CD14-positive monocyte (primary cell): Measurements from ENCODE around the gene SEMA3A. TPM values are rescaled to one million over a fixed set of nuclear protein-coding genes. Genes with fewer than 3 reads are reported as not detected.

Experiments
- DNase-seq, 3 donors: peaks; one replicate each; pipeline ENCODE4 v3.0.0-alpha.2; 2011 to 2022
- H2AFZ ChIP-seq: 2 replicates; pipeline ENCODE4 v1.6.0; 2012; ENCODE audit warnings: mild to moderate bottlenecking, low read depth, low read length, inconsistent platforms; ENCODE audit not compliant: insufficient read depth, poor library complexity, severe bottlenecking
- H3K27ac ChIP-seq, 2 donors: 1 replicate in 1 of 2; 2 replicates in 1 of 2; pipeline ENCODE4 v1.5.1; 2012 to 2013; ENCODE audit warnings: low read length in 2 of 2, control low read depth in 1 of 2, inconsistent platforms in 1 of 2, low read depth in 1 of 2, mild to moderate bottlenecking in 1 of 2
- H3K27me3 ChIP-seq, 2 donors: one replicate each; pipeline versions ENCODE4 v1.6.0 to v1.6.1; 2011 to 2013; ENCODE audit warnings: low read length in 2 of 2; ENCODE audit not compliant: control insufficient read depth in 2 of 2, insufficient read depth in 2 of 2
- H3K36me3 ChIP-seq, 2 donors: replicated peaks in 1 of 2; 1 replicate in 1 of 2; 2 replicates in 1 of 2; pipeline versions ENCODE4 v1.5.1 to v1.6.1; 2012 to 2013; ENCODE audit warnings: low read length in 2 of 2, control low read depth in 1 of 2, inconsistent platforms in 1 of 2, mild to moderate bottlenecking in 1 of 2; ENCODE audit not compliant: insufficient read depth in 2 of 2, control insufficient read depth in 1 of 2
- H3K4me1 ChIP-seq, 2 donors: 1 replicate in 1 of 2; 2 replicates in 1 of 2; pipeline versions ENCODE4 v1.5.1 to v1.6.1; 2012 to 2013; ENCODE audit warnings: low read length in 2 of 2, control low read depth in 1 of 2, inconsistent platforms in 1 of 2, mild to moderate bottlenecking in 1 of 2, moderate library complexity in 1 of 2; ENCODE audit not compliant: insufficient read depth in 2 of 2, control insufficient read depth in 1 of 2
- H3K4me2 ChIP-seq: replicated peaks from 2 replicates; pipeline ENCODE3; 2012; ENCODE audit warnings: low read length, moderate library complexity, mild to moderate bottlenecking; ENCODE audit not compliant: poor library complexity, severe bottlenecking; ENCODE audit errors: extremely low read depth
- H3K4me3 ChIP-seq, 3 experiments: fragments of 200-600 bp in 1 of 3; sonication (generic) in 1 of 3; replicated peaks in 1 of 3; 1 replicate in 2 of 3; 2 replicates in 1 of 3; pipeline ENCODE4 v1.5.1; 2011 to 2013; ENCODE audit warnings: low read length in 3 of 3, mild to moderate bottlenecking in 3 of 3, control low read depth in 2 of 3, low read depth in 2 of 3, inconsistent platforms in 1 of 3, moderate library complexity in 1 of 3
- H3K79me2 ChIP-seq: 2 replicates; pipeline ENCODE4 v1.6.0; 2012; ENCODE audit warnings: mild to moderate bottlenecking, control low read depth, inconsistent platforms, low read length, moderate library complexity; ENCODE audit not compliant: insufficient read depth
- H3K9ac ChIP-seq: 2 replicates; pipeline ENCODE4 v1.6.0; 2017; ENCODE audit warnings: low read length, mild to moderate bottlenecking; ENCODE audit not compliant: insufficient read depth, poor library complexity, severe bottlenecking
- H3K9me3 ChIP-seq, 2 donors: replicated peaks in 1 of 2; 1 replicate in 1 of 2; 2 replicates in 1 of 2; pipeline versions ENCODE4 v1.5.1 to v1.6.1; 2012 to 2013; ENCODE audit warnings: low read length in 2 of 2, control low read depth in 1 of 2; ENCODE audit not compliant: control insufficient read depth in 1 of 2, insufficient read depth in 1 of 2
- H4K20me1 ChIP-seq: 2 replicates; pipeline ENCODE4 v1.6.0; 2012; ENCODE audit warnings: mild to moderate bottlenecking, low read length, control low read depth, moderate library complexity; ENCODE audit not compliant: insufficient read depth
- H3K27ac Mint-ChIP-seq, 7 donors: one replicate each; pipeline ENCODE4 v1.8.0; 2020; ENCODE audit warnings: mild to moderate bottlenecking in 7 of 7, mixed read lengths in 7 of 7, moderate library complexity in 6 of 7, inconsistent platforms in 2 of 7
- H3K27me3 Mint-ChIP-seq, 3 donors: one replicate each; pipeline ENCODE4 v1.8.0; 2021 to 2022; ENCODE audit warnings: low read depth in 3 of 3, mild to moderate bottlenecking in 3 of 3, mixed read lengths in 3 of 3, moderate library complexity in 3 of 3, inconsistent platforms in 1 of 3
- H3K36me3 Mint-ChIP-seq, 2 donors: one replicate each; pipeline ENCODE4 v1.8.0; 2020; ENCODE audit warnings: mixed read lengths in 2 of 2, inconsistent platforms in 1 of 2, mild to moderate bottlenecking in 1 of 2
- H3K4me1 Mint-ChIP-seq: one replicate; pipeline ENCODE4 v1.8.0; 2020; ENCODE audit warnings: mild to moderate bottlenecking, mixed read lengths
- H3K4me3 Mint-ChIP-seq, 2 donors: one replicate each; pipeline ENCODE4 v1.8.0; 2020; ENCODE audit warnings: mild to moderate bottlenecking in 2 of 2, mixed read lengths in 2 of 2, moderate library complexity in 1 of 2
- H3K9me3 Mint-ChIP-seq, 7 donors: one replicate each; pipeline ENCODE4 v1.8.0; 2020 to 2022; ENCODE audit warnings: mixed read lengths in 7 of 7, mild to moderate bottlenecking in 6 of 7, moderate library complexity in 6 of 7, inconsistent platforms in 2 of 7
- WGBS: methylation state at CpG from one replicate; pipeline ENCODE4 v1.1.5; 2013; ENCODE audit warnings: missing lambda C conversion rate; ENCODE audit not compliant: insufficient coverage; 5-methylcytosine and 5-hydroxymethylcytosine counted together
- intact Hi-C, 2 donors: fragments of 100-400 bp; cut with micrococcal nuclease; formaldehyde crosslinking; loops; one replicate each; pipeline versions ENCODE4 v1.15.0 to v1.15.1; 2023
- polyA plus RNA-seq, 3 donors: library from polyadenylated mRNA; depleted of rRNA in 1 of 3; unstranded in 2 of 3; stranded (reverse) in 1 of 3; fragments of 300-500 nt in 2 of 3; fragments of >200 nt in 1 of 3; fragmentation: Illumina TruSeq in 2 of 3; gene quantifications; 1 replicate in 2 of 3; 2 replicates in 1 of 3; pipeline ENCODE4 v1.2.3, GENCODE V29; 2012 to 2021
- TF ChIP-seq, protein P1 (sequence below): fragments of 200-600 bp; IDR thresholded peaks from one replicate; pipeline ENCODE4 v1.8.0; 2022; ENCODE audit warnings: antibody characterized with exemption, mild to moderate bottlenecking

The SEMA3A gene
- polyA plus RNA-seq, 3 donors, result 0.03 TPM; not detected in 2

DNA sequence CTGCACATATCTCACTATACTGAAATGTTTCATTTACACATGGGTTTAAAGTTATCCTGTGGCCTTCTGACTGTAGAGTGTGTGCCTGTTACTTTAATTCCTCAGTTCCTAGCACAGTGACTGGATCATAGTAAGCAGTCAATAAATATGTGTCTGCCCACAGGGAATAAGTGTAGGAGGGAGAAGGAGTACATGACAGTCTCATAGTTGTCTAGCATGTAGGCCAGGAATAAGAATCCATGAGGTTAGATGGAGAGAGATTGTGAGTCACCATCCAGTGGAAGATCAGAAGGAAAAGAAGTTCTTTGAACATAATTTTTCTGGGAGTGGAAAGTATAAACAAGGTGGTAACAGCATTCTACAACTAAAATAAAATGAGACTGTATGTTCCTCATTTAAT is 36.6 kb upstream of the SEMA3A start:
- peaks cover 12% of the 10 kb centered on the region for H3K4me1 Mint-ChIP-seq
- H3K27ac ChIP-seq, result no peak overlapping the region
- H3K4me1 ChIP-seq, result peaks cover 5 to 7% of the 10 kb centered on the region in 2 donors
- H3K79me2 ChIP-seq, result no peaks in the 10 kb centered on the region
- H3K9ac ChIP-seq, result no peak overlapping the region
- H3K27ac Mint-ChIP-seq, result no peak overlapping the region
- no peak overlapping the region for H3K4me3 ChIP-seq
- H3K36me3 Mint-ChIP-seq, result no peaks in the 10 kb centered on the region
- H3K9me3 ChIP-seq, result no peaks in the 10 kb centered on the region
- H3K27me3 Mint-ChIP-seq, result peaks cover 0 to 2% (median 0%) of the 10 kb centered on the region in 3 donors
- no peaks in the 10 kb centered on the region for H3K27me3 ChIP-seq
- no peak for DNase-seq
- no peak overlapping the region for H3K4me2 ChIP-seq
- intact Hi-C loops, result no loop called here
- H3K4me3 Mint-ChIP-seq, result no peak overlapping the region
- peak overlapping the region; percentile 33 for H2AFZ ChIP-seq
- no peaks in the 10 kb centered on the region for H3K36me3 ChIP-seq
- H4K20me1 ChIP-seq, result no peaks in the 10 kb centered on the region
- TF ChIP-seq, protein P1, sequence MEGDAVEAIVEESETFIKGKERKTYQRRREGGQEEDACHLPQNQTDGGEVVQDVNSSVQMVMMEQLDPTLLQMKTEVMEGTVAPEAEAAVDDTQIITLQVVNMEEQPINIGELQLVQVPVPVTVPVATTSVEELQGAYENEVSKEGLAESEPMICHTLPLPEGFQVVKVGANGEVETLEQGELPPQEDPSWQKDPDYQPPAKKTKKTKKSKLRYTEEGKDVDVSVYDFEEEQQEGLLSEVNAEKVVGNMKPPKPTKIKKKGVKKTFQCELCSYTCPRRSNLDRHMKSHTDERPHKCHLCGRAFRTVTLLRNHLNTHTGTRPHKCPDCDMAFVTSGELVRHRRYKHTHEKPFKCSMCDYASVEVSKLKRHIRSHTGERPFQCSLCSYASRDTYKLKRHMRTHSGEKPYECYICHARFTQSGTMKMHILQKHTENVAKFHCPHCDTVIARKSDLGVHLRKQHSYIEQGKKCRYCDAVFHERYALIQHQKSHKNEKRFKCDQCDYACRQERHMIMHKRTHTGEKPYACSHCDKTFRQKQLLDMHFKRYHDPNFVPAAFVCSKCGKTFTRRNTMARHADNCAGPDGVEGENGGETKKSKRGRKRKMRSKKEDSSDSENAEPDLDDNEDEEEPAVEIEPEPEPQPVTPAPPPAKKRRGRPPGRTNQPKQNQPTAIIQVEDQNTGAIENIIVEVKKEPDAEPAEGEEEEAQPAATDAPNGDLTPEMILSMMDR, result no peak
- peaks cover 0 to 9% (median 3%) of the 10 kb centered on the region in 7 donors for H3K9me3 Mint-ChIP-seq

DNA sequence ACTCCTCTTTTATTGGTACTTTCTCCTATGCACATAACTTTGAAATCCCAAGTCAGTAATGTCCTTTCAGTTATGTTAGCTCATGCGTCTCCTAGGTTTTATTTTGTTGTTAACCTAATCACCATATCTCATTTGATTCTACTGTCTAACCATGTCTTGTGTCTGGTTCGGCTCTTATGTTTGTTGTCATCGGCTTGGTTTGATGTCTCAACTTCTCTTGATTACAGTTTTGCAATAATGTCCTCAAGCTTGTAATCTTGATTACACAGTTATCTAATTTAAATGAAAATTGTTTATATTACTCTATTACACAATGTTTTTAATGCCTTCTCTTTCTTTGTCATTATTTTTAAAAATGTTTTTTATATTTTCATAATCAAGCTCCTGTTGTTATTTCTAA is 35.9 kb upstream of the SEMA3A start:
- no peaks in the 10 kb centered on the region for H3K36me3 ChIP-seq
- no peaks in the 10 kb centered on the region for H3K36me3 Mint-ChIP-seq

More for the DNA sequence above, 35.9 kb upstream of the SEMA3A start:
- intact Hi-C loops, result no loop called here
- H3K4me3 Mint-ChIP-seq, result no peak overlapping the region
- no peak overlapping the region for H3K9ac ChIP-seq
- H3K4me1 Mint-ChIP-seq, result peaks cover 7% of the 10 kb centered on the region
- H3K9me3 Mint-ChIP-seq, result peaks cover 0 to 8% (median 3%) of the 10 kb centered on the region in 7 donors
- H4K20me1 ChIP-seq, result no peaks in the 10 kb centered on the region
- peaks cover 0 to under 1% of the 10 kb centered on the region in 2 donors for H3K4me1 ChIP-seq
- WGBS, result 100% methylated on average over 1 of the region's 3 CpGs
- H3K27me3 ChIP-seq, result no peaks in the 10 kb centered on the region
- H3K27ac Mint-ChIP-seq, result no peak overlapping the region
- no peaks in the 10 kb centered on the region for H3K9me3 ChIP-seq
- H3K79me2 ChIP-seq, result no peaks in the 10 kb centered on the region
- H3K4me3 ChIP-seq, result no peak overlapping the region
- no peak overlapping the region for H3K27ac ChIP-seq
- H2AFZ ChIP-seq, result no peak overlapping the region
- TF ChIP-seq, protein P1, result no peak
- H3K27me3 Mint-ChIP-seq, result peaks cover 0 to 2% (median 0%) of the 10 kb centered on the region in 3 donors
- no peak for DNase-seq
- H3K4me2 ChIP-seq, result no peak overlapping the region
